HepG2 (cell line): ENCODE results near the gene TERC. TPM values are rescaled to one million over a fixed set of nuclear protein-coding genes. Genes with fewer than 3 reads are reported as not detected.

ENCODE experiments used
- ATAC-seq: fragments of 200-7000 bp; cut with Tn5 transposase; 3 replicates; pipeline ENCODE4 v1.9.1; 2020; ENCODE audit warnings: mild to moderate bottlenecking, moderate library complexity
- Bru-seq: library from RNA; stranded (reverse); fragments of 400-500 nt; gene quantifications from one replicate; lab custom pipeline; 2021; lab: Mats Ljungman, UMichigan
- BruChase-seq, 2 experiments: library from RNA; stranded (reverse); fragments of 400-500 nt; gene quantifications; one replicate each; lab custom pipeline; 2021; lab: Mats Ljungman, UMichigan
- BruUV-seq: library from RNA; stranded (reverse); fragments of 400-500 nt; replicated peaks from 2 replicates; lab custom pipeline; 2021; lab: Mats Ljungman, UMichigan
- CTCF ChIA-PET: fragments of 300-600 bp; formaldehyde crosslinking; extraction: SDS; loops from one replicate; lab custom pipeline; 2021; ENCODE audit warnings: low total read pairs, inconsistent platforms, low intra/inter-chr PET ratio; lab: Yijun Ruan, JAX
- POLR2A ChIA-PET: fragments of 350-600 bp; sonication (Branson Sonifier 250); formaldehyde crosslinking; loops from one replicate; lab custom pipeline; 2020; ENCODE audit warnings: antibody characterized with exemption, inconsistent platforms; lab: Yijun Ruan, JAX
- DNase-seq: peaks from one replicate; pipeline ENCODE4 v3.0.0-alpha.2; 2015; ENCODE audit warnings: low spot score
- FAIRE-seq: peaks from 3 replicates; lab custom pipeline; 2011; peaks lifted over from hg19 to GRCh38; lab: Jason Lieb, UNC
- H2AFZ ChIP-seq: one replicate; pipeline ENCODE4 v1.6.1; 2011; ENCODE audit warnings: low read length, inconsistent platforms
- H3K27ac ChIP-seq: fragments of 300-600 bp; 3 replicates; pipeline ENCODE4 v1.8.0; 2011; ENCODE audit warnings: mixed run types, mild to moderate bottlenecking, mixed read lengths, low read length, inconsistent platforms; ENCODE audit not compliant: insufficient read depth; ENCODE audit errors: extremely low read length
- H3K27me3 ChIP-seq, 2 experiments: fragments of 200-600 bp in 1 of 2; 2 replicates in 1 of 2; 3 replicates in 1 of 2; pipeline versions ENCODE4 v1.6.0 to v1.8.0; 2011; ENCODE audit warnings: low read length in 2 of 2, mild to moderate bottlenecking in 2 of 2, moderate library complexity in 2 of 2, inconsistent platforms in 1 of 2; ENCODE audit not compliant: insufficient read depth in 2 of 2, control insufficient read depth in 1 of 2
- H3K36me3 ChIP-seq, 2 experiments: fragments of 200-600 bp in 1 of 2; replicated peaks in 1 of 2; 2 replicates in 1 of 2; 3 replicates in 1 of 2; pipeline versions ENCODE4 v1.5.1 to v1.8.0; 2011; ENCODE audit warnings: low read length in 2 of 2, inconsistent platforms in 1 of 2; ENCODE audit not compliant: insufficient read depth in 2 of 2, control insufficient read depth in 1 of 2
- H3K4me1 ChIP-seq: 2 replicates; pipeline ENCODE4 v1.5.1; 2012; ENCODE audit warnings: low read length, inconsistent platforms; ENCODE audit not compliant: insufficient read depth
- H3K4me2 ChIP-seq: 2 replicates; pipeline ENCODE4 v1.6.0; 2011; ENCODE audit warnings: low read depth, low read length, inconsistent platforms
- H3K4me3 ChIP-seq, 3 experiments: fragments of 200-600 bp in 1 of 3; sonication (generic), shearing (Covaris generic) in 1 of 3; replicated peaks in 1 of 3; 2 replicates each; pipeline ENCODE4 v1.5.1; 2011 to 2016; ENCODE audit warnings: low read length in 3 of 3, inconsistent platforms in 2 of 3, low read depth in 2 of 3, mild to moderate bottlenecking in 2 of 3, control low read depth in 1 of 3, mixed read lengths in 1 of 3; ENCODE audit not compliant: insufficient read depth in 1 of 3
- H3K79me2 ChIP-seq: one replicate; pipeline ENCODE4 v1.6.1; 2011; ENCODE audit warnings: low read length, inconsistent platforms; ENCODE audit not compliant: insufficient read depth
- H3K9ac ChIP-seq: 2 replicates; pipeline ENCODE4 v1.6.0; 2011; ENCODE audit warnings: mild to moderate bottlenecking, low read depth, low read length, inconsistent platforms; ENCODE audit not compliant: insufficient read depth
- H3K9me3 ChIP-seq: 2 replicates; pipeline ENCODE4 v1.5.1; 2012; ENCODE audit warnings: mild to moderate bottlenecking, low read length
- H4K20me1 ChIP-seq: 2 replicates; pipeline ENCODE4 v1.6.0; 2011; ENCODE audit warnings: inconsistent platforms, mild to moderate bottlenecking, low read length, moderate library complexity; ENCODE audit not compliant: insufficient read depth
- GABPB1 ChIP-seq: IDR thresholded peaks from 2 replicates; pipeline ENCODE4 v1.6.1; 2016; ENCODE audit warnings: mild to moderate bottlenecking, missing genetic modification reagents, moderate library complexity, missing compliant biosample characterization
- HNRNPH1 ChIP-seq: fragments of 200-400 bp; formaldehyde crosslinking; optimal IDR thresholded peaks from 2 replicates; pipeline ENCODE3; 2017; ENCODE audit warnings: mild to moderate bottlenecking, low read depth, low read length
- KDM2A ChIP-seq: sonication (generic); formaldehyde crosslinking; IDR thresholded peaks from 2 replicates; pipeline ENCODE4 v1.4.0; 2020; ENCODE audit warnings: low read depth, missing genetic modification reagents, borderline replicate concordance
- LCORL ChIP-seq, 2 experiments: fragments of 450-650 bp in 1 of 2; sonication (generic) in 1 of 2; formaldehyde crosslinking in 1 of 2; IDR thresholded peaks; 2 replicates each; pipeline versions ENCODE4 v1.5.0 to v1.6.1; 2017 to 2020; ENCODE audit warnings: antibody characterized with exemption in 1 of 2, missing genetic modification reagents in 1 of 2
- MTA3 ChIP-seq: sonication (generic); formaldehyde crosslinking; IDR thresholded peaks from 2 replicates; pipeline ENCODE4 v1.4.0; 2020; ENCODE audit warnings: missing genetic modification reagents
- ZGPAT ChIP-seq: IDR thresholded peaks from 2 replicates; pipeline ENCODE4 v1.6.1; 2016; ENCODE audit warnings: mild to moderate bottlenecking
- ZNF264 ChIP-seq: sonication (generic); formaldehyde crosslinking; IDR thresholded peaks from 2 replicates; pipeline ENCODE4 v1.4.0; 2020; ENCODE audit warnings: missing genetic modification reagents
- ZNF350 ChIP-seq: sonication (generic); formaldehyde crosslinking; IDR thresholded peaks from 2 replicates; pipeline ENCODE4 v1.4.0; 2020; ENCODE audit warnings: mild to moderate bottlenecking, low read depth, missing genetic modification reagents, borderline replicate concordance
- ZNF574 ChIP-seq: sonication (generic); formaldehyde crosslinking; IDR thresholded peaks from 2 replicates; pipeline ENCODE4 v1.4.0; 2020; ENCODE audit warnings: missing genetic modification reagents
- ZNF607 ChIP-seq: sonication (generic); formaldehyde crosslinking; IDR thresholded peaks from 2 replicates; pipeline ENCODE4 v1.5.1; 2020; ENCODE audit warnings: missing genetic modification reagents, mild to moderate bottlenecking, borderline replicate concordance
- ZNF850 ChIP-seq: sonication (generic); formaldehyde crosslinking; conservative IDR thresholded peaks from 2 replicates; pipeline ENCODE4 v1.9.0; 2021; ENCODE audit warnings: mild to moderate bottlenecking, missing genetic modification reagents
- ZSCAN21 ChIP-seq: sonication (generic); formaldehyde crosslinking; IDR thresholded peaks from 2 replicates; pipeline ENCODE4 v1.8.0; 2022; ENCODE audit warnings: mild to moderate bottlenecking, missing genetic modification reagents, moderate library complexity, borderline replicate concordance
- ZSCAN29 ChIP-seq: sonication (generic); formaldehyde crosslinking; conservative IDR thresholded peaks from 2 replicates; pipeline ENCODE4 v1.4.0; 2020; ENCODE audit warnings: mild to moderate bottlenecking, missing genetic modification reagents
- WGBS: methylation state at CpG from one replicate; pipeline ENCODE4 v1.1.6; 2017; ENCODE audit warnings: low lambda C conversion rate; 5-methylcytosine and 5-hydroxymethylcytosine counted together
- in situ Hi-C: cut with HindIII; loops from 2 replicates; pipeline ENCODE4 v1.10.0; 2017; ENCODE audit warnings: low pct_unique_long_range_greater_than_20kb; ENCODE audit not compliant: extremely low pct_ligation_motif_present
- intact Hi-C: fragments of 100-400 bp; cut with micrococcal nuclease; formaldehyde crosslinking; loops from one replicate; pipeline ENCODE4 v1.10.0; 2022; ENCODE audit not compliant: unreplicated experiment
- long read RNA-seq, 2 experiments: library from RNA in 1 of 2; library from polyadenylated mRNA in 1 of 2; stranded (forward) in 1 of 2; unstranded in 1 of 2; transcript quantifications; one replicate each; pipeline ENCODE4 v2.0.0, GENCODE V29; 2019 to 2022
- polyA minus RNA-seq, 3 experiments: library from RNA; depleted of rRNA, polyadenylated mRNA; stranded (reverse); fragments of >200 nt; gene quantifications; 2 replicates each; pipeline ENCODE4 v1.2.3, GENCODE V29; 2011; ENCODE audit warnings: low replicate concordance in 1 of 3
- polyA plus RNA-seq, 8 experiments: library from polyadenylated mRNA; depleted of rRNA in 3 of 8; stranded (reverse) in 7 of 8; unstranded in 1 of 8; fragments of >200 nt; fragmentation: Illumina TruSeq in 4 of 8; extraction: Trizol in 4 of 8; gene quantifications; 2 replicates each; pipeline versions ENCODE4 v1.2.1 to v1.2.3, GENCODE V29; 2011 to 2016; ENCODE audit warnings: low read depth in 4 of 8, missing spikeins in 1 of 8, mixed read lengths in 1 of 8; ENCODE audit not compliant: insufficient read depth in 1 of 8
- total RNA-seq, 5 experiments: library from RNA; depleted of rRNA; stranded (reverse); fragments of >200 nt; fragmentation: Illumina TruSeq; extraction: Trizol; gene quantifications; 2 replicates each; pipeline ENCODE4 v1.2.3, GENCODE V29; 2016; ENCODE audit warnings: low read depth in 1 of 5

TERC gene
- total RNA-seq (2016; rRNA removed; fragmentation: Illumina TruSeq; extraction: Trizol) (8.4 and 74.6 TPM in 2 replicates), polyA plus RNA-seq (2011; rRNA removed) (1.3 and 2.9 TPM in 2 replicates), polyA minus RNA-seq (2011; rRNA and poly(A)+ RNA removed; ENCODE audit: low replicate concordance) (114 and 221 TPM in 2 replicates), Bru-seq, nascent RNA (percentile 80 among the genes with signal in this experiment), BruChase-seq, experiment 1, labeled RNA remaining after a 6-hour chase (percentile 76 among the genes with signal in this experiment), BruChase-seq, experiment 2, labeled RNA remaining after a 2-hour chase (percentile 71 among the genes with signal in this experiment)
- 1,250 and 1,324 TPM in 2 replicates for total RNA-seq (2016; cell fraction: cytosol; rRNA removed; fragmentation: Illumina TruSeq; extraction: Trizol; ENCODE audit: low read depth)
- total RNA-seq (2016; cell fraction: insoluble cytoplasmic fraction; rRNA removed; fragmentation: Illumina TruSeq; extraction: Trizol): 7.8 and 74.2 TPM in 2 replicates
- 139 and 180 TPM in 2 replicates for total RNA-seq (2016; cell fraction: membrane; rRNA removed; fragmentation: Illumina TruSeq; extraction: Trizol)
- 220 and 224 TPM in 2 replicates for total RNA-seq (2016; cell fraction: nucleus; rRNA removed; fragmentation: Illumina TruSeq; extraction: Trizol)
- 0.36 and 3.5 TPM in 2 replicates for polyA plus RNA-seq (2011; cell fraction: cytosol; rRNA removed)
- 54.4 and 69.0 TPM in 2 replicates for polyA plus RNA-seq (2011; cell fraction: nucleus; rRNA removed)
- polyA plus RNA-seq (2012): 0.50 TPM in 1 of 2 replicates, not detected in the other
- 2.4 and 2.5 TPM in 2 replicates for polyA plus RNA-seq (2016; cell fraction: cytosol; fragmentation: Illumina TruSeq; extraction: Trizol; ENCODE audit: low read depth)
- not detected in 2 replicates for polyA plus RNA-seq (2016; cell fraction: insoluble cytoplasmic fraction; fragmentation: Illumina TruSeq; extraction: Trizol; ENCODE audit: low read depth)
- not detected in 2 replicates for polyA plus RNA-seq (2016; cell fraction: membrane; fragmentation: Illumina TruSeq; extraction: Trizol; ENCODE audit: low read depth)
- 1.3 TPM in 1 of 2 replicates, not detected in the other for polyA plus RNA-seq (2016; cell fraction: nucleus; fragmentation: Illumina TruSeq; extraction: Trizol; ENCODE audit: insufficient read depth, low read depth)
- polyA minus RNA-seq (2011; cell fraction: cytosol; rRNA and poly(A)+ RNA removed): 95.9 and 129 TPM in 2 replicates
- 257 and 332 TPM in 2 replicates for polyA minus RNA-seq (2011; cell fraction: nucleus; rRNA and poly(A)+ RNA removed)
- long read RNA-seq, experiment 1: 0 reads
- long read RNA-seq, experiment 2: 0 reads

DNA sequence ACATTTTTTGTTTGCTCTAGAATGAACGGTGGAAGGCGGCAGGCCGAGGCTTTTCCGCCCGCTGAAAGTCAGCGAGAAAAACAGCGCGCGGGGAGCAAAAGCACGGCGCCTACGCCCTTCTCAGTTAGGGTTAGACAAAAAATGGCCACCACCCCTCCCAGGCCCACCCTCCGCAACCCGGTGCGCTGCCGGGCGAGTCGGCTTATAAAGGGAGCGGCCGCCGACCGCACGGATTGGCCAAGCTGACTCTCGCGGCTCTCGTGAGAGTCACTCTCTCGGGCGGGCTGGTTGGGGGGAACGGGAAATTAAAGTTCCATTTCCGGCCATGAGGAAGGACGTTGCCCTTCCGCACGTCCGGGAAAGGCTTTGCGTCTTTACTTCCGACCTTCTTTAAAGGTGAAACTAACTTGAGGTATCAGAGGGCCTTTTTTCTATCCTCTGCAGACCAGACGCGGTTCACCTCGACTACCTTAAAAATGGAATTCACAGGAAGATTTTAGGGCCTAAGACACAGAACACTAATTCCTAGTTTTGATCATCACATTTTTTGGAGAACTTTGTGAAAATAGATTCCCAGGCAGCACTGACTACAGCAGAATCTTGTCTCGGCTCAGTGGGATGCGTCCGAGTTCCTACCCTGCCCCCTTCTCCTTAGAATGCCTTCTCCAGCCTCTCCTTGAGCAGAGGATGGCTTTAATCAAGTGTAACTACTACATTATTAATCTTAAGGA, at the start of gene TERC:
TERC (minus strand) TSS at position 179 of the 731 bp plus-strand sequence.
- peak within 1 kb of the TSS; percentile 79 for H3K27ac ChIP-seq
- BruUV-seq: no TSS peak
- no peak for FAIRE-seq
- H2AFZ ChIP-seq: no peak within 1 kb of the TSS
- 63% methylated on average over 41 of the region's 42 CpGs for WGBS
- no peaks in the 10 kb centered on the region for H3K36me3 ChIP-seq
- in situ Hi-C loops: no loop called here
- H3K4me1 ChIP-seq: no peaks in the 10 kb centered on the region; the same call in 1 of the 2 replicates
- peak; percentile 79 for DNase-seq
- CTCF ChIA-PET: no interaction called here
- H3K9me3 ChIP-seq: no peaks in the 10 kb centered on the region
- intact Hi-C loops: loop anchor here (5.0 to 10.0 kb wide), 3 partner anchors 97 to 260 kb away; partner anchors contain the start of gene MECOM
- peak within 1 kb of the TSS; percentile 66 for H3K4me2 ChIP-seq
- 0 out of 5 replicates have a peak, but pooled peaks cover 0 to 4% of the 10 kb centered on the region in 2 experiments for H3K27me3 ChIP-seq
- peak within 1 kb of the TSS; percentile 83 for H3K9ac ChIP-seq
- H4K20me1 ChIP-seq: no peaks in the 10 kb centered on the region
- H3K79me2 ChIP-seq: no peaks in the 10 kb centered on the region
- ATAC-seq: peak; percentile 85
- POLR2A ChIA-PET: interaction anchor here (1.2 to 2.8 kb wide), 2 partner anchors 8 to 201 kb away, joined by 4 to 29 read pairs; partner anchors contain the start of genes MYNN and SEC62
- H3K4me3 ChIP-seq: peak within 1 kb of the TSS; percentile 62 to 80 (median 72)
- TF ChIP-seq ZNF850 (CRISPR knock-in tag) (0 out of 2 replicates have a peak, but pooled peaks have one; percentile 40), GABPB1 (CRISPR knock-in tag) (peak; percentile 90), ZSCAN21 (CRISPR knock-in tag) (no peak), ZNF574 (CRISPR knock-in tag) (peak; percentile 63), ZNF607 (CRISPR knock-in tag) (0 out of 2 replicates have a peak, but pooled peaks have one; percentile 7), KDM2A (CRISPR knock-in tag) (peak; percentile 39; the same call in 1 of the 2 replicates), MTA3 (CRISPR knock-in tag) (no peak), LCORL (IDR thresholded peaks at IDR 0.05) (no peak), LCORL (CRISPR knock-in tag; IDR thresholded peaks at IDR 0.05) (peak; percentile 46; the same call in 1 of the 2 replicates), HNRNPH1 (peak; percentile 99), ZNF264 (CRISPR knock-in tag) (no peak), ZSCAN29 (CRISPR knock-in tag) (no peak), ZGPAT (CRISPR knock-in tag) (0 out of 2 replicates have a peak, but pooled peaks have one; percentile 46), ZNF350 (CRISPR knock-in tag) (0 out of 2 replicates have a peak, but pooled peaks have one; percentile 29)
